Stimulated activated CD4-positive, alpha-beta T cell treated with anti-CD3 and anti-CD28 coated beads, Interleukin-15, amount 100 ng/mL, for 24 hours (primary cell): ENCODE data around the gene LYPLAL1.
"Not testable (repeated sequence)": the region's sequence is repeated elsewhere in the genome, so short reads cannot be mapped to it uniquely, and the experiment has no call there.

Experiments
- DNase-seq: peaks from one replicate; pipeline ENCODE4 v3.0.0-alpha.2; 2020

Gene LYPLAL1

DNA sequence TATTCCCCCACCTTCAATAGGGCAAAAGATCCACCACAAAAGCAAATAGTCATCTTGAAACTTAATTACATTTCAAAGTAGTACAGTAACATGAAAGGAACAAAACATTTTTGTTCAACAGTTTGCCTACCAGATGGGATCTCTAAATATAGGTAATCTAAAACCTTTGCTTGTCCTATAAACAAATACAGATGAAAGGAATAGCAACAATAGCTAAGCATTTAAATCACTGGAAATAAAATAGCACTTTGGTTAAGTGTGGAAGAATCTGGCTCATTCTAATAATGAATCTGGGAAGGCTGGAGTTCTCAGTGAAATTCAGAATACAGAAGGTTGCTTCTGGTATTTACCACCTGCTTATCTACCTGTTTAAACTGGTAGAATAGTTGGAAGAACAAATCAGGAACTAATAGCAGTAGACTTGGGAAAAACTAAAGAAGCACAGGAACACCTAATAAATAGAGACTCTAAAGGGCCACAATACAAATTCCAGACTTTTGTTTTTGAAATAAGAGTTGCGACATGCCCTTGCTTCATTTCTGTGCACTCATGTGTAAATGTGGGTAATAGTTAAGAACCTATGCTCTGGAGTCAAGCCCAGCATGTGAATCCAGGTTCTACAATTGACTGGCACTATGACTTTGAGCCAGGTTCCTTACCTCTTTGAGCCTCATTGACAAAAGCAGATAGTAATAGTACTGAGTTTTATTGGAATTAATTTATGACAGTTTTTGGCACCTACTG, 2.3 kb upstream of the LYPLAL1 start:
- no peak for DNase-seq

DNA sequence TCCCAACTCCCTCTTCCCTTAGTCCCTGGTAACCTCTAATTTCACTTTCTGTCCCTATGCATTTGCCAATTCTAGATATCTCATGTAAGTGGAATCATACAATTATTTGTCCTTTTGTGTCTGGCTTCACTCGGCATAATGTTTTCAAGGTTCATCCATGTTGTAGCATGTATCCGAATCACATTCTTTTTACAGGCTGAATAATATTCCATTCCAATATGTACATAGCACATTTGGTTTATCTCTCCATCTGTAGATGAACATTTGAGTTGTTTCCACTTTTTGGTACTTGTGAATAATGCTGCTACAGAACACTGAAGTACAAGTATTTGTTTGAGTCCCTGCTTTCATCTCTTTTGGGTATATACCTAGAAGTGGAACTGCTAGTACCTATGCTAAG, 857 bp upstream of the LYPLAL1 start:
- no peak for DNase-seq

DNA sequence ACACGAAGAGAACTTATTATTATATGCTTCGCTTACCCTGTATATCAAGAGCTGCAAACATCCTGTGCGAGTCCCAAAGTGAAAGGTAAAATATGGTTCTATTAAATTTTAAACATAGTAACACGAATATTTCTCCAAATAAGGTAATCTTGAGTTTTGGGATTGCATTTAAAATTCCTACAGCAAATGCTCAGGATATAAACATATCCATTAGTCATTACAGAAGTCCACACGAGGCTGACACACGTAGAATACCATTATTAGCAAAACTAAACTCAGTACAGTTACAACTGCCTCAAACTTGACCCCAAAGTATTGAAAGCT, 282 bp upstream of the LYPLAL1 start:
- no peak for DNase-seq

DNA sequence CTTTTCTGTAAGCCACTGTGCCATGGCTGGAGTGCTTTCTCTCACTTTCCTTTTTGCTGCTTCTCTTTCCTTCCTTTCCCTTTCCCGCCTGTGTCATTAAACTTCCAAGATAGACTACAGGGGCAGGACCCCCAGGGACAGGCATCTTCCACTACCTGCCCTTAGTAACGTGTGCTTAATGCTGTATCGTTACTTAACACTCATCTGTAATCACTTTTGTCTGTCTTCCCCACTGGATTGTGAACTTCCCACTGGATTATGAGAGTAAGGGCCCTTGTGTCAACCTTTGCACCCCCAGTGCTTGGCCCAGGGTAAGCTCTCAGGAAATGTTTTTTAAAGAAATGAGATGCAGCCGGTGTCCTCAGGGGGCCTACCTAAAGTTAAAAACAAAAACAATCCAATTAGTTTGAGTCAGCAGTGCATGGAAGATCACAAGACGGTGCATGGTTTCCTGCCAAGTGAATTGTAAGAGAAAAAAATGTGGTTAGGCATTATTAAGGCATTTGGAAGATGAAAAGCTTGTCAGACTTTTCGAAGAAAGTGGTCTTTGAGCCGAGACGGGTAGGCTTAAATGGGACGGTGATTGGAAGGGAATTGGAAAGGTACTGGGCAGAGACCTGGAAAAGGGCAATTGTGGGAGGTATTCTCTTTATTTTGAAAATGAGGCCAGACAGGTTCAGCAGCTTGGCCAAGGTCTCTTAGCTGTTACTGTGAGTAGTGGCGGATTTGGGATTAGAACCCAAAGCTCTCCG, 958 bp downstream of the LYPLAL1 start:
- no peak for DNase-seq

DNA sequence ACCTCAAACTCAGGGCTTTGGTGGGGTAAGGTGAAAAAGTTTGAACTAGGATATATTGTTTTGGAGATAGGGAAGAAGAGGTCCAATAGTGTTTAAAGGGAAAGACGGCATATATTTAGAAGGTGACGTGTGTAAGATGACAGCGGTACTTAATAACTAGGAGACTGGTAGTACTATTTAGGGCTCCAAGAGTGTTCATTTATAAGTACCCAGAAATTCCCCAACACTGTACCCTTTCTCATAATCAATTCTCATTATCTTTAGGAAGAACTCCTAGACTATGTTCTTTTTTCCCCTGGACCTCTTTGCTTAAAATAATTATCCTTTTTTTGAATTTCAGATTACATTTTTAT, 1.5 kb downstream of the LYPLAL1 start:
- no peak for DNase-seq

DNA sequence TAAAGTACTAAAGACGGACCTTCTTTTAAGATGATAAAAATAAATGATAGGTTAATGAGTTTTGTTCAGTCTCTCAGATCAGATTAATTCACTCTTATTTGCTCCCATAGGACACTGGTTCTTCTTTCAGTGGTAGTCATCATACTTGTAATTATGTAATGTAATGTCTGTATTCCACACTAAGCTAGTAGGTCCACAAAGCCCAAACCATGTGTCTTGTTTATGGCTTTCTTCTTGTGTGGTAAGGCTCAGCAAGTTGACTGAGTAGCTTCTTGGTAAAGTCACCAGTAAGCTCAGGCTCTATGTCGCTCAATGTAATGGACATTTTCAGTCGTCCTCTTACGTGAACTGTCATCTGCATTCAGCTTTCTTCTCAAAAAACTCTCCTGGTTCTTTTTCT, 2.5 kb downstream of the LYPLAL1 start:
- no peak for DNase-seq

DNA sequence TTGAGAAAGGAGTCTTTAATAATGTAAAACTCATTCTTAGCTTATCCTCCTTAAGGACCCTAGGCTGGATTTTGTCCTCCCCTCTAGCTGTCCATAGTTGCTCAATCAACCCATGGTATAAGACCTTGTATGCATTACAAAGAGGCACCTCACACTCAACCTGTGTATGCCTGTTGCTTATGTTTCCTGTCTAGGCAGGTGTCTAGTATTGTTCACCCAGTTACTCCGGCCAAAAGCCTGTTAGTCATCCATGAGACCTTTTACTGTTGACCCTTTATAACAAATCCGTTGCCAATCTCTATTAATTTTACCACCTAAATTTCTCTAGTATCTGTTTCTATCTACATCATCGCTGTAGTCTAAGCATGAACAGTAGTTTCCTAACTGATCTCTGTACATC, 3.7 kb downstream of the LYPLAL1 start:
- DNase-seq, result no peak

DNA sequence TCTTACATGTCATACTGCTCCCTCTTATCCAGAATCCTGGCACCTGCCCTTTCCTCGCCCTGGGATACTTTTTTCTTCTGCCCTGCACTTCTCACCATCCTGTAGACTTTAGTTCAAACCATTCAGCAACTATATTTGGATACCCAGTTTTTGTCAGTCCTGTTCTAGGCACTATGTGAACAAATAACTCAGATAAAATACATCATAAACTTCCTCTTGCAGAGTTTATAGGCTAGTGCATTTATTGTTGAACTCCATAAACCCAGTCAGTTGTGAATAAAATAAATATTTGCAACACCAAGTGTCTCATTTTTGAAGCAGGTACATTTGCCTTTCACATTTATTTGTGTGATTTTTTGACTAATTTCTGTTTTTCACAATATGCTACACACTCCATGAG, 4.3 kb downstream of the LYPLAL1 start:
- no peak for DNase-seq

DNA sequence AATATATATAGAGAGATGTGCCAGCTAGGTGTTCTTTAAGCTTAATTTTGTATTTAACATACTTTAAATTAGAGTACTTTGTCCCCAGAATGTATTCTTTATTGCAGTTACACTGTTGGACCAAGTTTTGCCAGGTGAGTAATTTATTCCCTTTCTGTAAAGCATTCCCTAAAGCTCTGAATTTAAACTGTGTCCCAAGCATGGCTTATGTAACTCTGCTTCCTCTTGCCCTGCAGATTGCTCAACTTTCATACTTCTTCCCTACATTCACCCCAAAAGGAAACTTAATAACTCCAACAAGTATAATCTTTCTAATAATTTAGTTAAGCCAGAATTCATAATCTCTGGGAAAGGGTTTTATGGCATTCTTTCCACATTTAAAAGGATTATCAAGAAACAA, 5.6 kb downstream of the LYPLAL1 start:
- no peak for DNase-seq

DNA sequence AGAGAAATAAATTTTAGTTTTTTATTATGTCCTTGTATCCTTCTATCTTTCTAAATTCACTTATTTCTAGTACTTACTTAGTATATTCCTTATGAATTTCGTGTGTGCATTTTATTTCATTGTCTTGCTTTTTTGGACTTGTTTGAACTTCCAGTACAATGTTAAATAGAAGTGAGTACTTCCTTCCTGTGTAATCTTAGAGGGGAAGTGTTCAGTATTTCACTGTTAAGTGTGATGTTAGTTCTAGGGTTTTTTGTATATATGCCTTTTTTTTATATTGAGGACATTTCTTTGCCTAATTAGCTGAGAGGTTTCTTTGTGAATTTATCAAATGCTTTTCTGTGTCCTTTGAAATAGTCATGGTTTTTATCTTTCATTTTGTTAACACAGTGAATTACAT, 10.7 kb downstream of the LYPLAL1 start:
- no peak for DNase-seq

DNA sequence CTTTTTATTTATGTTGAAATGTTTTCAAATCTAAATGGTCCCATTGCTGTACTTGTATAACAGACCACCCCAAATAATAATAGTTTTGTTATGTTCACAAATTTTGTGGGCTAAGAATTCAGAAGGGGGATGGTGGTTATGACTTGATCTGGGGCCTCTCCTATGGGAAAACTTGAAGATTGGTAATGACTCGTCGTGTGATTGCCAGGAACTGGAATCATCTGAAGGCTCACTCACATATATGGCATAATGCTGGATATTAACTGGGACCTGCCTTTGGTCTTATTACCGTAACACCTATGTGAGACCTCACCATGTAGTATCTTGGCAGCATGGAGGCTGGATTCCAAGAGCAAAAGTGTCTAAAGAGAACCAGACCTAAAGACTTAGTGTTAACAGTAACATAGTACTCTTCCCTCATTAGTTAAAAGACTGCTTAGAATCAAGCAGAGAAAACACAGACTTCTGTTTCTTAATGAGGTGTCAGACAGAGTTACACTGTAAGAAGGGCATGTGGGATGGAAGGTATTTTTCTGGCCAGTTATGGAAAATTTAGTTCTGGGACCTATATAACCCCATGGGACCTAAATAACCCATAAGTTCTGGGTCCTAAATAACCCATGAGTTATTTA, 11.9 kb downstream of the LYPLAL1 start:
- DNase-seq, result no peak

DNA sequence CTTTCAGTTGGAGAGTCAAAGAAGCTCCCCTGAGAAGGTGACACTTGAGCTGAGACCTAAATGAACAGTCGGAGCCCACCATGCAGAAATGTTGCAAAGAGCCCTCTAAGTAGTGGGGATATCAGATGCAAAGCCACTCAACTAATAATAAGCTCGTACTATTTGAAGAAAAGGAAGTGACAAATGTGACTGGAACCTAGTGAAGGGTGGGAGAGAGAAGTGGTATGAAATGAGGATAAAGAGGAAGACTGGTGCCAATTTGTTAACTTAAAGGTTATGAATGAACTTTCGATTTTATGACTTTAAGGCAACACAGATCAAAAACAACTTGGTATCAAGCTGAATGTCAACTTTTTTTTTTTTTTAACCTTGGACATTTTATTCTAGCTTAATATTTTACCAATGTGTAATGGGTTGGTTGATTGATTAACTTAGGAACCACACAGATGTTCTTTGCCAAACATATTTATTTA, 14.7 kb downstream of the LYPLAL1 start:
- no peak for DNase-seq

DNA sequence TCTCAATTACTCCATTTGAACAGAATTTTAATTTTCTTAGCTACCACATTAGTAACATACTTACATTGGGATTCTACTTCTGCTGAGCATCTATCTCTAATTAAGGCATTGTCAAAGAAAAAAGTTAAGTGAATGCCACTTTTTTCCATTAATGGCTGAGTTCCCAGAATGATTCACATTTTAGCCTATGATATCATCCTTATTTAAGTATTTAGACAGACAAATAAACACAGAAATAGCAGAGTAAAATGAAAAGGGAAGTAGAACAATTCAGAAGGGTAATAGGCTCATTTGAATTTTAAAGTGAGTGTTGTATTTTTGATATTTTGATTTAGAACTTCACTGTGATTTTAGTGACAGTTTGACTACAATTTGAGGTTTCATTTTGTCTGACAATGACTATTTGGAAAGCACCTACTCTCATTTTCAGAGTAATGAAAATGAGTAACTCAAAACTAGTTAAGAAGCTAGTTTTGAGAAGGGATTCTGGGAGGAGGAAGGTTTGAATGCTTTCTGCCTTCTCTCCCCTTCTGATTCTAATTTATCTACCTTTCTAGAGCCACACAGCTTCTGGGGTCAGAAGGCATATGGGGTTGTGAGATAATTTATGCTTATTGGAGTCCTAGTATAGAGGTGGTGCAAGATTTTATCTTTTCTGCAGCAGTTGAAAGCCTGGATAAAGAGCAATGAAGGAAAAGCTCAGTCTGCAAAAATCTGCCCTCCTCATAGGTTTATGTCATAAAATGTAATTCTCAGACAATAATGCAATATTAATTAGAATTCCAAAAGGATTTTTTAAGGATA, 15.5 kb downstream of the LYPLAL1 start:
- no peak for DNase-seq

DNA sequence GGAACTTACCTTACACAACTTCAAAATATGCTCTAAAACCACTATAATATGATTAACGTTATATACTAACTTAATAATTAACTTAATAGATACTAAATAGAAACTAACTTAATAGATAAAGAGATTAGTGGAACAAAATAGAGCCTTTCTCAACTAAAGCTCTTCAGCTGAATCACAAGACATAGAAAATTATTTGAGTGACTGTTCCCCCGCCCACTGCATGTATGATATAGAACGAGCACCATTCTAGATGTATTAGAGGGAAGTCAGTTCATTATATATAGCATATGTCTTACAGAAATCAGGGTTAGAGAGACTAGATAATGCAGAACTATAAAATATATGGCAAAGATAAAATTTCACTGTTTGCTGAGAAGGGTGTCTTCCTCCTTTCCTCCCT, 16.3 kb downstream of the LYPLAL1 start:
- DNase-seq, result no peak

DNA sequence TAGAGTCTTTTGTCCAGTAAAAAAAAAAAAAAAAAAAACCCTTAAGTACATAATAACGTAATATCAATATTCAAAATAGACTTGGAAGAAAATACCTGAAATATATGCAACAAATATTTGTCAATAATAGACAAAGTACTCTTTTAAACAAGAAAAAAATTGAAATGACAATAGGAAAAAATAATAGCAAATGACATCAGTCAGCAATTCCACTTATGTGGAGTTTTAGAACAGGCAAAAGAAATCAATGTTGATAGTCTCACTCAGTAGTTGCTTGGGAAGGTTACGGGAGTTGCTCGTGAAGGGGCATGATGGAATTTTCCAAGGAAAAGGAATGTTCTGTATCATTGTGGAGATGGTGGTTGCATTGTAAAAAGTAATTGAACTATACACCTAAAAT, 16.9 kb downstream of the LYPLAL1 start:
- no peak for DNase-seq

DNA sequence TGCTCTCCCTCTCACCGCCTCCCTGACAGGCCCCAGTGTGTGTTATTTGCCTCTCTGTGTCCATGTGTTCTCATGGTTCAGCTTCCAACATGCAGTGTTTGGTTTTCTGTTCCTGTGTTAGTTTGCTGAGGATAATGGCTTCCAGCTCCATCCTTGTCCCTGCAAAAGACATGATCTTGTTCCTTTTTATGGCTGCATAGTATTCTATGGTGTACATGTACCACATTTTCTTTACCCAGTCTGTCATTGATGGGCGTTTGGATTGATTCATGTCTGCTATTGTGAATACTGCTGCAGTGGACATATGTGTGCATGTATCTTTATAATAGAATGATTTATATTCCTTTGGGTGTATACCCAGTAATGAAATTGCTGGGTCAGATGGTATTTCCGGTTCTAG, 22.2 kb downstream of the LYPLAL1 start:
- not testable (repeated sequence) for DNase-seq

DNA sequence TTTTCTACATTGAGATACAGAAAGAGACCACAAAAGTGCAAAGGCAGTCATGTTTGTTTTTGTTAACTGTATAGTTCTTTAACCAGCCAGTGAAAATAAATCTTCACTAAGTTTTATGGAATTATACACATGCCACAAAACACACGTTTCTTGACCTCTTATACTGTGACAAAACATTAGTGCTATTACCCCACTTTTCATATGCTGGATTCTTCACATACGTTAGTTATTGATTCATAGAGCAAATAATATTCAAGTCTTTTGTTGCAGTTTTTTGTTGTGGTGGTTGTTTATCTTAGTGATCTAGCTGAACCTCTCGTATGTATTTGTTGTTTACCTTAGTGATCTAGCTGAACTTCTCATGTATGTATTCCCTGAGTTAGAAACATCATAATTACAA, 28.0 kb downstream of the LYPLAL1 start:
- DNase-seq, result no peak

DNA sequence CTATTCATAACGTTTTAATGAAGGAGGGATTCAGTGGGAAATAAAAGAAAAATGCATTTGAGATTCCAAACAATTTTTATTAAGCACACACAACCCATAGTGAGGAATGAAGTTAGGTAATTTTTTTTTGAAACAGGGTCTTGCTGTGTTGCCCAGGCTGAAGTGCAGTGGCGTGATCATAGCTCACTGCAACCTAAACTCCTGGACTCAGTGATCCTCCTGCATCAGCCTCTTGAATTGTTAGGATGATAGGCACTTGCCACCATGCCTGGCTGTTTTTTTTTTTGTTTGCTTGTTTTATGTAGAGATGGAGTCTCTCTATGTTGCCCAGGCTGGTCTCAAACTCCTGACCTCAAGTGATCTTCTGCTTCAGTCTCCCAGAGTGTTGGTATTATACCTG, 28.9 kb downstream of the LYPLAL1 start:
- DNase-seq, result no peak

DNA sequence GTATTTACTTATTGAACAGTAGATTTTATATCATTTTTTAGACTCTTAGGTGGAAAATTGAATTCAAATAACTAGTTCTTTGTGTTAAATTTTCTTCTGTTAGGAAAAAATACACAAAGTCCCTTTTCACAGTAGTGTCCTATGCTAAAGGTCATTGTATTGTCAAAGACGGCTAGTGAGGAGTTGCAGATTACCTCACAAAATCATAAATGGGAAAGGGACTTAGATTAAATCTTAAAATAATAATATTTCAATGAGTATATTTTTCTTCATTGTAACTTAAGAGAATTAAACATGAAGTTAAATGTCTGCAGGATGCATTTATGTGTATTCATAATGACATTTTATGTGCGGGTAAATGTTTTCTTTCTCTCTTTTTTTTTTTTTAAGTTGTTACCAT, 32.7 kb downstream of the LYPLAL1 start:
- no peak for DNase-seq

DNA sequence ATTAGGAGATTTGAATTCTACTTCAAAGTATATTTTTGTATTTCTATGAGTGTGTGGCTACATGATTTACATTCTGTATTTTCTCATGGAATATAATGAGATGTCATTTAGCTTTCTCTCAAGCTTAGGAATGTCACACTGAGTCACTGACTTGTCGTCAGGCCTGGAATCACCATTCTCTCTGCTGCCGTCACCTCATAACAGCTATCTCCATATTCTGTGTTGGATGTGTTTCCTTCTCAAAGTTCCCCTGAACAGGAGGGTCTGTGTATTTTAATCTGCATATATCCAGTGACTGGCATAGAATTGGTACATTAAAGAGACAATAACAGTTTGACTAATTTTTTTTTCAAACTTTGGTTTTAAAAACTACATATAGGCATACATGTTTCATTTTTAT, 35.9 kb downstream of the LYPLAL1 start:
- DNase-seq, result no peak

DNA sequence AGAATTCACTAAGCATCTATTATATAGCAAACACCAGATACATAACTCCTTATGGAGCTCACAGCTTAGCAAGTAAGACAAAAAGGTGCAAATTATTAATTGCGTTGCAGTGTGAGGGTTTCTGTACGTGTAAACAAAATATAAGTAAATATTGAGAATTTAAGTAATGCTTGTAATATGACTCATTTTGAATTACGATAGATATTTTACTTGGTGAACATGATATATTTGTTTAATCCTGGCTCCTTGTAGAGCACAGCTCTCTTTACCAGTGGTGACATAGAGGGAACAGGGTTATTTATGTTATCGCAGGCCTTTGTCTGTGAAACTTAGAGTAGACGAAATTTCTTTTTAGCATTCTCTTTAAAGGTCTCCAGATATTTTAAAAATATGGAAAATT, 36.4 kb downstream of the LYPLAL1 start:
- DNase-seq, result no peak

DNA sequence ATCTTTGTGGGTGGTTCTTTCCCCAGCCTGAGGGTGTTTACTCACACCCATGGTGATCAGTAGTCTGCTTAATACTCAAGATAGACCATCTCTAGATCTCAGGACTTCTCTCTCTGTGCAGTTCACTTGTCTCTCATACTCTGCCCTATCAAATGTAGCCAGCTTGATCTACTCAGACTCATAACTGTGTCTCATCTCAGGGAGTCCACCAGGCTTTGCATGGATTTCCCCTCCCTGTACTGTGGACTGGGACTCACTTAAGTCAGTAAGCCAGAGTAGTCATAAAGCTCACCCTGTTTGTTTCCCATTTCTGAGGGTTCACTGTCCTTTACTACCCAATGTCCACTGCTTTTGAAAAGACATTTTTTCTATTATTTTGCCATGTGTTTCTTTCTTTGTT, 41.8 kb downstream of the LYPLAL1 start:
- DNase-seq, result no peak

DNA sequence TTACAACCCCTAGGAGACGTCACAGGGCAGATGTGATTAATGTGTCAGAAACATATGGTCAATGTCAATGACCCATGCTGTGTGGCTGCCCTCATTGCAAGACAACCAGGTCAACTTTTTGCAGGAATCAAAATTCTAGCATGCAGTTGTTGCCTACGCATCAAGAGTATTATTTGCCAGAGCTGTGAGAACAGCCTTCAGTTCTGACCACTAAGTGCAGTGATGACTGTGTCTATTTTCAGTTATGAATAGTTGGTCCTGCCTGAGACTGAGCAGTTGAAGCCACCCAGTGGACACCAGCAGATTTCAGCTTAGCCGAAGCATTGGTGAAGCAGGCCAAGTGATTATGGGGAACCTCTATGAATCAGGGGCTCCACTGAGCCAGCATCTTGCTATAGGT, 47.3 kb downstream of the LYPLAL1 start:
- no peak for DNase-seq

DNA sequence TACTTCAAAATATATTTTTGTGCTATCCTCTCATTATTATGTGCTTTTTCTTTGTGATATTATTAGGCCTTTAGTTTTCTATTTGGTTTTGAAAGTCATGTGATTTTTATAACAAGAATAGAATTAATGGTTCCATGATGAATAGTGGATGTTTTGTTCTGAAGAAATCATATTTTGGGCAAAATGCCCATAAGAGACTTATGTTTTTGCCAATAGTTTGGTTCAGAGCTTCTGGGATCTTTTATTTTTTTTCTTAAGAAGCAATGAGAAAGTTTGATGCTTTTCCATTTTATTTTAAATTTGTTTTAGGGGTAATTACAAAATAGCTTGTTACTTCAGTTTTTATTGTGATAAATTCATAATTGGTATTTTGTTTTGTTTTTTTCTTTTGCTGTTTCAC, 49.8 kb downstream of the LYPLAL1 start:
- no peak for DNase-seq
